Stimulated activated CD8-positive, alpha-beta memory T cell treated with anti-CD3 and anti-CD28 coated beads, Interleukin-15, amount 100 ng/mL, for 48 hours (primary cell): ENCODE measurements around the gene APEH.
"Not testable (repeated sequence)": the region's sequence is repeated elsewhere in the genome, so short reads cannot be mapped to it uniquely, and the experiment has no call there.

ENCODE experiments used
- DNase-seq, 2 donors: peaks; one replicate each; pipeline ENCODE4 v3.0.0-alpha.2; 2020; ENCODE audit warnings: low read depth in 2 of 2

The APEH gene

GRCh38 chr3:49668861-49669260 is 5.3 kb upstream of the APEH start:
- DNase-seq, result no peak

DNA sequence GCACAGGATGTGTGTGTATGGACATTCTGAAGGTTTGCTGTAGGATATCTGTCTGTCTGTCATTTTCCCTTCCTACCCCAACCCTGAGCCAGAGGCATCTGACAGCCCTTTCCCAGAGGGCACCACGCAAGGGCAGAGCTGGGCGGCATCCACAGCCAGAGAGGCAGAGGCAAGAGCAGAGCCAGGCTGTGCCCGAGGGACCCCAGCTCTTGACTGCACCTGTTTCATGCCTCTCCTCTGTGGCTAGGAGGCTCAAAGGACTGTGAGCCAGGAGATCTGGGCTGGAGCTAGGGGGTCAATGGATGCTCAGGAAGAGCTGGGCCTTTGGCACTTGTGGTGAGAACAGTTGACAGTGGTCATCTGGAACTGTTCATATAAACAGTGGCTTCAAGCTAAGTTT is 4.8 kb upstream of the APEH start:
- no peak for DNase-seq

- no peak for DNase-seq
Measured at GRCh38 chr3:49670940-49671290, 3.2 kb upstream of the APEH start.

DNA sequence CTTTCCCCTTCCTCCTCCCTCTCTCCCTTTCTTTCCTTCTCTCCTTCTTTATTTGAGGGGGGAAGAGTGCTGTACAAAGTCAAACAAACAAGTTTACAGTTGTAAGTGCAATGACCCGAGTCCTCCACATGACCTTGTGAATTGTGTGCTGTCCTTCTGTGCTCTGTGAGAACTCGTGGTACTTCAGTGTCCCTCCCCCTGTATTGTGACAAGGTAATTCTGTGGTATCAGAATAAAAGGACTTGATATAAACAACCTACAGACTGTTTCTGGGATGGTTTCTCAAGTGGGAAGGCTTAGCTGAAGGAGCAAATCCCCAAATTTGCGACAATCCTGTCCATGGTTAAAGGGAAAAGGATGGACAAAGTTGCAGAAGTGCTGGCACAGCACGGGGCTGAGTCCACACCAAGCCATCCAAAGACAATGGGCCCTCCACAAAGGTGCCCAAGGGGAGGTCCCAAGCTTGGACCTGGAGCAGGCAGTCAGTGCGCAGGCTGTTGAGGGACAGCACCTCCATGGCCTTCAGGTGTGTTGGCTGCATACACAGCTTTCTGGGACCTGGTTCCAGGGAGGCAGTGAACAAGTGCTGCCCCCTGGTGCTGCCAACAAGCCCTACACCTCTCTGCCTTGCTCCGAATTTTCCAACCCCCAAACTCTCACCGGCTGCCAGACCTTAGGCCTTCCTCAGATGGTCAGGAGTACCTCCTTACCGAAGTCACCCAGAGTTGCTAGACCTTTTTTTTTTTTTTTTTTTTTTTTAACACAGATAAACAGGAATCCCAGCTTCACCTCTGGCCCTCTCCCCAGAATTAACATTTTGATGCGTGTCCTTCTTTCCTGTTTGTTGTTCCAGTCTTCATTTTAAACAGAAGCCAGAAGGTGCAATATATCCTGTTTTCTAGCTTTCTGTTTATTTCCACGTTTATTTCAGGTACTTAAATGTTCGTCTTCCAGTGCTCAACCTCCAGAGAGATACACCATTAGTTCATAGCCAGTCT is 2.6 kb upstream of the APEH start:
- peak; percentile 40 to 61 for DNase-seq

GRCh38 chr3:49673121-49673714 is 933 bp upstream of the APEH start:
- DNase-seq, result peak; percentile 15 to 29

GRCh38 chr3:49674497-49674983 is 389 bp downstream of the APEH start:
- DNase-seq, result no peak

DNA sequence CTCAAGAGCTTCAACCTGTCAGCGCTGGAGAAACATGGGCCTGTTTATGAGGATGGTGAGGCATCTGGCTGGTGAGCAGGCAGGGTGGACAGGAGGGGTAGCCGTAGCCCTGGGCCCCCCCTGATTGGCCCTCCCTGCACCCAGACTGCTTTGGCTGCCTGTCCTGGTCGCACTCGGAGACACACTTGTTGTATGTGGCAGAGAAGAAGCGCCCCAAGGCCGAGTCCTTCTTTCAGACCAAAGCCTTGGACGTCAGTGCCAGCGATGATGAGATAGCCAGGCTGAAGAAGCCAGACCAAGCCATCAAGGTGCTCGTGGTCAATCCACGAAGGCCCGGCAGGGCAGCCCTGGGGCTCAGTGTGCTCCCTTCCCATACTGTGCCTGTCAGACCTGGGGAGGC is 1.8 kb downstream of the APEH start:
- no peak for DNase-seq

DNA sequence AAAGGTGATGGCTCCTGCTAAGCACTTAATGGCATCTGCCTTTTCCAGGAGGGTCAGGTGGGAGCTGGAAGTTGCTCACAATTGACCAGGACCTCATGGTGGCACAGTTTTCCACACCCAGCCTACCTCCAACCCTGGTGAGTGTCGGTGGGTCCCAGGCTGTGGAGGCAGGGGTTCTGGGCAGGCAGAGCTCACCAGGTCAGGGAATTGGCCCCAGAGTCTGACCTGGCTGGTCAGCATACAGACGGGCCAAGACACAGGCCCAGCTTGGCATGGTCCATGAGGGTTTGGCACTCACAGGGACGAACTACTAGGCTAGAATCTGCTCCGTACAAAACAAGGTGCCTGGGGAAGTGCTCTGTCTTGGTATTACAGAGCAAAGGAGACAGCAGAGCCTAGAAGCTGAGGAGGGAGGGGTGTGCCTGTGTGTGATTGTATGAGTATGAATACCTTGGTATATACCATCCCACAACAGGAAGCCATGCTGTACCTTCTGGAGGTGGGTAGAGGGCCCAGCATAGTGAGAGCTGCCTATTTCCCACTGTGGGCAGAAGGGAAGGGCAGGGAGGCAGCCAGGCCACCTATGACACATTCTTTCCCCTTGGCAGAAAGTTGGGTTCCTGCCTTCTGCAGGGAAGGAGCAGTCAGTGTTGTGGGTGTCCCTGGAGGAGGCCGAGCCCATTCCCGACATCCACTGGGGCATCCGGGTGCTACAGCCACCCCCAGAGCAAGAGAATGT is 6.5 kb downstream of the APEH start:
- DNase-seq, result no peak

- no peak for DNase-seq
Measured at GRCh38 chr3:49681232-49681522, 7.0 kb downstream of the APEH start.

DNA sequence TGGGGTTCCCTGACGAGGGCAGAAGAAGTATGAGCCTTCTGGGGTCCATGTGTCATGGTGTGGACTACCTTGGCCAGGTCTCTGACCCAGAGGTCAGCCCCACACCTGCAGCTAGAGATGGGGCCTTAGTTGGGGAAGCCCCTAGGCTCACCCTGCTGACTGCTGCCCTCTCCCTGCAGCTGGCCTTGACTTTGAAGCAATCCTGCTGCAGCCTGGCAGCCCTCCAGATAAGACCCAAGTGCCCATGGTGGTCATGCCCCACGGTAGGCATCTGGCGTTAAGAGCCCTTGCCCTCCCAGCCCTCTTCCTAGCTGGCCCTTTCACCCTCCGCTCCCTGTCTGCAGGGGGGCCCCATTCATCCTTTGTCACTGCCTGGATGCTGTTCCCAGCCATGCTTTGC is 7.4 kb downstream of the APEH start:
- no peak for DNase-seq

DNA sequence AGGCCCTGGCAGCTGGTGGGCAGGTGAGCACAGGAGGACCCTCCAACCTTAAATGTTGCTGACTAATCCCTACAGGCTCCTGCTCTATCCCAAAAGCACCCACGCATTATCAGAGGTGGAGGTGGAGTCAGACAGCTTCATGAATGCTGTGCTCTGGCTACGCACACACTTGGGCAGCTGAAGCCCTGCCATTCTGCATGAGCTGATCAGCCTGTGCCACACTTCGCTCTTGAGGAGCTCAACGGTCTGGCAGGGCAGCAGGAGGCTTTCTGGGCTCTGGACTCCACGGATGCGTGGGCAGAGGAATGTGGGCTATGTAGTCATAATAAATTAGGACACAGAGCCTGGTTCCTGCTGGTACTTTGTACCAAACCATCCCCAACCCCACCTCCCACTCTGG is 9.0 kb downstream of the APEH start:
- DNase-seq, result no peak

GRCh38 chr3:49684453-49684852 is 10.3 kb downstream of the APEH start:
- DNase-seq, result not testable (repeated sequence)

DNA sequence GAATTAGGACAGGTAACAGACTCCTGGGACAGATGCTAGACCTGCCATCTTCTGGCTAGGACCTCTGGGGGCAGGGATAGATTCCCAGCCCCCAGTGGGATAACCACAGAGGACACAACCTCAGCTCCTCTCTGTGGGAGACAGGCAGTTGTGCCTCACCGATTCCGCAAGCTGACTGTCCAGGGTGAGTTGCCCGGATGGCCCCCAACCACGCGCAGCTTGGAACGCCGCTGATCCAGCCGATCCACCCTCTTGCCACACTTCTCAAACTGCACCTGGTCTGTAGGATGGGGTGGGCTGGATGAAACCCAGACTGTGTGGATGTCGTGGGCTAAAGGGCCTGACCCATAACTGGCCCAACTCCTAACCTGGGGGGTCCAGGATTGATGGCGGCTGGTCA is 11.0 kb downstream of the APEH start:
- DNase-seq, result not testable (repeated sequence)

- not testable (repeated sequence) for DNase-seq
Measured at GRCh38 chr3:49685846-49686245, 11.7 kb downstream of the APEH start.

- DNase-seq, result not testable (repeated sequence)
Measured at GRCh38 chr3:49686346-49686745, 12.2 kb downstream of the APEH start.

DNA sequence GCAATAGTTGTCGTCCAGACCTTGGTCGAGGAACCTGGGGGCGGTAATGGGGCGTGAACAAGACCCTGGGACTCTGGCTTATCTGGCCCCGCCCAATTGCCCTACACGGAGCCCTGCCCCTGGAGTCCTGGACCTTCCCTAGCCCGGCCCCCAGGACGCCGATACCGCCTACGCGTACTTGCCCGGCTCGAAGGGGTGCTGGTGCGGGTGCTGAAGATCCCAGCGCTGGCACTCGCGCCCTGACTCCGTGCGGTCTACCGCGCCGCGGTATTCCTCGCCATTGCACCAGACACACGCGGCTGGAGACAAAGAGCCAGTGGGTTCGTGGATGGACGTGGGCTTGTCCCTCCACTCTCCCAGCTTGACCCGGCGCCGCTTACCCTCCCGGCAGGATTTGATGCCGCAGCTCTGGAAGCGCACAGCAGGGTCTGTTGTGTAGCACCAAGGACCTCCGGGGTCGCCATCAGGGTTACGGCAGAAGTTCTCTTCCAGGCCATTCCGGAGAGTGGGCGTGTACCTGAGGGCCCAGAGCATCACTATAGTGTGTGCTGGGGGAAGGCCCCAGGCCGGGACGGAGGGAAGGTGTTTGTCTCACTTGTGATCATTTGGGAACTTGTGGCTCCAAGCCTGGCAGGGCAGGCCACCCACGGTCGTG is 12.7 kb downstream of the APEH start:
- peak; percentile 43 to 48 for DNase-seq

DNA sequence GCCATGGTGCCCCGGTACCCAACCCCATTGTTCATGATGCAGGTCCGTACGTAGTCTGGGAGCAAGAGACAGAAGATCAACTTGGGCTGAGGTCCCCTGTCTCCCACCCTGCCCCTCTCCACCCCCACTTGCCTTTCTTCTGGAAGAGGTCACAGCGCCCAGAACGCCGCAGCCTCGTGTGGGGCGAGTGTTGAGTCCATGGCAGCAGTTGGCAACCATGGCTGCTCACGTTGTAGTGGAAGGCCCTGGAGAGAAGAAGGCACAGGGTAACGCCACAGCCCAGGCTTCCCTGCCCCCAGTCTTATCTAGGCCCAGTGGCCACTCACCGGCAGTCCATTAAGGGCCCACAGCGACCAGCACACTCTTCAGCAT is 13.3 kb downstream of the APEH start:
- not testable (repeated sequence) for DNase-seq

DNA sequence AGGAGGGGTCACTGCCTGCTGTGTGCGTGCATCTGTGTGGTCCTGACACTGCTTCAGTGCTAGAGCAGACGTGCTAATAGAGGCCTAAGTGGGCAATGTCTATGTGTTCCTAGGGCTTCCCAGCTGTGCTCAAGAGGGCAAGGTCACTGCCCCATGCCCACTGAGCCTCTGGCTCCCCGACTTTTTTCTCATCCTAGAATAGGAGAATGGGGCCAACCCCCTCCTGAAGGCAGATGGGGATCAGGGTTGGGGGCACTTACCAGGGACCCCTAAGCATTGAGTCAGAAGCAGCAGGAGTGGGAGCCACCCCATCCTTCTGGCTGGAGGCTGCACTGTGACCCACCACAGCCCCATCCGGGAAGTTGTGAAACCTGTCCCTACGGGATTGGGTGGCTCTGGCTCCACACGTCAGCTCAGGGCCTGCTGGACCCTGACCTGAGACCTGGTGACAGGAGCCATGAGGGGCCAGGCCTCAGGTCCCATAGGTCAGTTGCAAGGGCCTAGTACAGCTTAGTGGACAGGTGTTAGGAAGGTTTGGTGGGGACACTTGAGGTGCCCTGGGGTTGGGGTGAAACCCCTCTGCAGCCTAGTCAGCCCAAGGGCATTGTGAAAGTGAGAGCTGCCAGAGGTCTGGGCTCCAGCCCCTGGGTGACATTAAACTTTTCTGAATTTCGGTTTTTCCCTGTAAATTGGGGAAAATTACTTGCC is 14.3 kb downstream of the APEH start:
- not testable (repeated sequence) for DNase-seq

DNA sequence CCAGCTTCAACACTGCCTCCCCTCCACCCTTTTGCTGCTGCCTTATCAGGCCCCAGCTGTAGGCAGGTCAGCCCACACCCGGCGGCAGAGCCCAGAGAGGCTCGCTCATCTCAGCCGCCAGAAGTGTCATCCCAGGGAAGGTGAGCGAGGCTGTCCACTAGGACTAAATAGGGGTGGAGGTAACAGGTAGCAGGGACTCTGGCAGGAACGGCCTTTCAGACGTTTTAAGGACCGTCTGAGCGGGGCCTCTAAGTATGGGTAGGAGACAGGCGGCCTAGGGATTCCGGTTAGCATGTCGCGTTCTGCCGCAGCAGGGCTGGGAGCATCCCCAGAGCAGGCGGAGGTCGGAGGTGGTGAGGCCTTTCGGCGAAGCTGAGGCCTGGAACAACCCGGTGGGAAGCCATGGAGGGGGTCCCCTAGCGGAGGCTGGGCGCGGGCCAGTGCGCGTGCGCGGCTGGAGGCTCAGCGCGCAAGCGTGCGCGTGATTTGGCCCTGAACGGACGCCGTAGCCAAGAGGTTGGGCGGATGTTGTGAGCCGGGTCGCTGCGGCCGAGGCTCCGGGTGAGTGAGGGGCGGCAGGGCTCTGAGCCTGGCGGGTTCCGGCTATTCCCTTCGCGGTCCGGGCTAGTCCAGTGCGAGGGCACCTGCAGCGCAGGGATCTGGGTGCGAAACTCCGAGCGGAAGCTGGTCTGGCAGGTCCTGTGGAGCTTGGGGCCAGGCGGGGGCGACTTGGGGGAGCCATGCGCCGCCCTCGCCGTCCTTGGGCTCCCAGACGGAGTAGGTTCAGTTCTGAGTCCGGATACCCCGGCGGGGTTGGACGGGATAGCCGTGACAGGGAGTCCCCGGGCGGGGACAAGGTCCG is 15.1 kb downstream of the APEH start, which contains the start of the genes MST1 and RNF123:
Gene MST1, minus strand, starts transcription at position 429 of the 862 bp plus-strand sequence. CDS start 783 bp downstream, outside the sequence.
Gene RNF123, plus strand, starts transcription at position 512 of the 862 bp plus-strand sequence. CDS start 1,609 bp downstream, outside the sequence.
- peak; percentile 85 to 89 for DNase-seq
